ENCODE data around the gene SMYD3. TPM values are rescaled to one million over a fixed set of nuclear protein-coding genes. Genes with fewer than 3 reads are reported as not detected.

Gene SMYD3
- total RNA-seq, 3 donors from 2014 or later (not counting 1 experiment from before 2014, with no cell fraction given): 43.6 to 48.0 (median 46.1) TPM

DNA sequence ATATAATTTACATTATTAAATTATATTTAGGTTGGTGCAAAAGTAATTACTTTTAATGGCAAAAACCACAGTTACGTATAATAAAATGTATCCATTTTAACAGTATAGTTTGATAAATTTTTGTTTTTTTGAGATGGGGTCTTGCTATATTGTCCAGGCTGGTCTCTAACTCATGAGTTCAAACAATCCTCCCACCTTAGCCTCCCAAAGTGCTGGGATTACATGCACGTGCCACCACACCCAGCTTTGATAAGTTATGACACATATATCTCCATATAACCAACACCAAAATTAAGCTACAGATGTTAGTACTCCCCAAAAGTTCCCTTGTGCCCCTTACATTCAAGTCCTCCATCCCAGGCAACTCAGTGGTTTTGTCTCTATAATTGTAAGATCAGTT, 163.1 kb downstream of the SMYD3 start:
- TF ChIP-seq, protein P1, sequence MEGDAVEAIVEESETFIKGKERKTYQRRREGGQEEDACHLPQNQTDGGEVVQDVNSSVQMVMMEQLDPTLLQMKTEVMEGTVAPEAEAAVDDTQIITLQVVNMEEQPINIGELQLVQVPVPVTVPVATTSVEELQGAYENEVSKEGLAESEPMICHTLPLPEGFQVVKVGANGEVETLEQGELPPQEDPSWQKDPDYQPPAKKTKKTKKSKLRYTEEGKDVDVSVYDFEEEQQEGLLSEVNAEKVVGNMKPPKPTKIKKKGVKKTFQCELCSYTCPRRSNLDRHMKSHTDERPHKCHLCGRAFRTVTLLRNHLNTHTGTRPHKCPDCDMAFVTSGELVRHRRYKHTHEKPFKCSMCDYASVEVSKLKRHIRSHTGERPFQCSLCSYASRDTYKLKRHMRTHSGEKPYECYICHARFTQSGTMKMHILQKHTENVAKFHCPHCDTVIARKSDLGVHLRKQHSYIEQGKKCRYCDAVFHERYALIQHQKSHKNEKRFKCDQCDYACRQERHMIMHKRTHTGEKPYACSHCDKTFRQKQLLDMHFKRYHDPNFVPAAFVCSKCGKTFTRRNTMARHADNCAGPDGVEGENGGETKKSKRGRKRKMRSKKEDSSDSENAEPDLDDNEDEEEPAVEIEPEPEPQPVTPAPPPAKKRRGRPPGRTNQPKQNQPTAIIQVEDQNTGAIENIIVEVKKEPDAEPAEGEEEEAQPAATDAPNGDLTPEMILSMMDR (IDR thresholded peaks at IDR 0.05): no peak
- Histone ChIP-seq H3K27ac (ENCODE audit: low read length) (no peak overlapping the region), H3K9me3 (ENCODE audit: control insufficient read depth, insufficient read depth, low read length) (peaks cover 2% of the 10 kb centered on the region), H3K27me3 (ENCODE audit: control insufficient read depth, insufficient read depth, low read length) (no peaks in the 10 kb centered on the region), H3K4me1 (ENCODE audit: control insufficient read depth, insufficient read depth, low read length) (no peaks in the 10 kb centered on the region), H3K36me3 (ENCODE audit: control insufficient read depth, insufficient read depth, low read length) (no peaks in the 10 kb centered on the region), H3K4me3 (ENCODE audit: low read length) (no peak overlapping the region)
- WGBS (ENCODE audit: insufficient coverage): 93% methylated on average over 1 of the region's 2 CpGs
- ATAC-seq (no peak), DNase-seq (no peak)
- H3K4me1 Mint-ChIP-seq: peaks cover 9 to 17% of the 10 kb centered on the region in 2 donors
- intact Hi-C loops (cut with micrococcal nuclease): no loop called here
- no peak overlapping the region for H3K4me3 Mint-ChIP-seq
- H3K27ac Mint-ChIP-seq: no peak overlapping the region
- peaks cover 9% of the 10 kb centered on the region for H3K36me3 Mint-ChIP-seq
- no peaks in the 10 kb centered on the region for H3K27me3 Mint-ChIP-seq (ENCODE audit: low read depth in 2 of 2)
- no peaks in the 10 kb centered on the region for H3K9me3 Mint-ChIP-seq

GRCh38 chr1:246343251-246343650, 163.8 kb downstream of the SMYD3 start:
- H3K9me3 Mint-ChIP-seq: no peaks in the 10 kb centered on the region
- peaks cover 2% of the 10 kb centered on the region for H3K9me3 ChIP-seq (ENCODE audit: control insufficient read depth, insufficient read depth, low read length)
- no CpG with 5 or more reads among the region's 1 CpG for WGBS (ENCODE audit: insufficient coverage)
- H3K4me1 Mint-ChIP-seq: peaks cover 9 to 24% of the 10 kb centered on the region in 2 donors
- no peak overlapping the region for H3K27ac Mint-ChIP-seq
- TF ChIP-seq, protein P1 (IDR thresholded peaks at IDR 0.05): no peak
- H3K27me3 Mint-ChIP-seq (ENCODE audit: low read depth in 2 of 2): no peaks in the 10 kb centered on the region
- H3K27me3 ChIP-seq (ENCODE audit: control insufficient read depth, insufficient read depth, low read length): no peaks in the 10 kb centered on the region
- intact Hi-C loops (cut with micrococcal nuclease): no loop called here
- H3K4me3 Mint-ChIP-seq: no peak overlapping the region
- no peaks in the 10 kb centered on the region for H3K36me3 ChIP-seq (ENCODE audit: control insufficient read depth, insufficient read depth, low read length)
- no peak overlapping the region for H3K4me3 ChIP-seq (ENCODE audit: low read length)
- H3K27ac ChIP-seq (ENCODE audit: low read length): no peak overlapping the region
- H3K4me1 ChIP-seq (ENCODE audit: control insufficient read depth, insufficient read depth, low read length): no peaks in the 10 kb centered on the region
- DNase-seq (no peak), ATAC-seq (no peak)
- H3K36me3 Mint-ChIP-seq: peaks cover 9% of the 10 kb centered on the region

GRCh38 chr1:246338546-246338945, 168.5 kb downstream of the SMYD3 start:
- H3K27ac Mint-ChIP-seq: no peak overlapping the region
- H3K36me3 Mint-ChIP-seq: no peaks in the 10 kb centered on the region
- Histone ChIP-seq H3K9me3 (ENCODE audit: control insufficient read depth, insufficient read depth, low read length) (no peaks in the 10 kb centered on the region), H3K36me3 (ENCODE audit: control insufficient read depth, insufficient read depth, low read length) (peaks cover 2% of the 10 kb centered on the region), H3K4me1 (ENCODE audit: control insufficient read depth, insufficient read depth, low read length) (no peaks in the 10 kb centered on the region), H3K4me3 (ENCODE audit: low read length) (no peak overlapping the region), H3K27me3 (ENCODE audit: control insufficient read depth, insufficient read depth, low read length) (no peaks in the 10 kb centered on the region), H3K27ac (ENCODE audit: low read length) (no peak overlapping the region)
- intact Hi-C loops (cut with micrococcal nuclease): no loop called here
- no peak overlapping the region for H3K4me3 Mint-ChIP-seq
- no peak for DNase-seq
- peaks cover 10 to 22% of the 10 kb centered on the region in 2 donors for H3K4me1 Mint-ChIP-seq
- H3K27me3 Mint-ChIP-seq (ENCODE audit: low read depth in 2 of 2): no peaks in the 10 kb centered on the region
- no peaks in the 10 kb centered on the region for H3K9me3 Mint-ChIP-seq
- WGBS (ENCODE audit: insufficient coverage): 79% methylated on average over 2 of the region's 4 CpGs
- TF ChIP-seq, protein P1 (IDR thresholded peaks at IDR 0.05): no peak
- no peak for ATAC-seq

DNA sequence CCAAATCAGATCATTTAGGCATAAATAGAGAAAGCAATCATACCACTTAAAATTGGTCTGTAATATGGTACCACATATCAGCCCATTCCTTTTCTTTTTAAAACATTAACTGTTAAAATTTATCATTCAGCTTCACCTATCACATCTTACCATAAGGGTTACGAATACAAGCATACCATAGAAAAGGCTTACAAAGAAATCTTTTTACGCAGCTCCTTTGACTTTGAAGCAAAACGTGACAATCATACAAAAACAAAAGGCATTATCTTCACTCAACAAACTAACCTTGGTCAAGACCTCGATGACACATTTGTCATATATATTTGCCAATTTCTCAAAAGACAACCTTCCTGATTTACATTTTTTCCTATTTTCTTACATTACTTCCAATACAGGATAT, 169.0 kb downstream of the SMYD3 start:
- H3K4me3 ChIP-seq (ENCODE audit: low read length): no peak overlapping the region
- WGBS (ENCODE audit: insufficient coverage): 87% methylated on average over 4 of the region's 4 CpGs
- no peaks in the 10 kb centered on the region for H3K9me3 ChIP-seq (ENCODE audit: control insufficient read depth, insufficient read depth, low read length)
- peaks cover 4% of the 10 kb centered on the region for H3K36me3 Mint-ChIP-seq
- H3K27ac Mint-ChIP-seq: no peak overlapping the region
- TF ChIP-seq, protein P1 (IDR thresholded peaks at IDR 0.05): no peak
- H3K4me3 Mint-ChIP-seq: no peak overlapping the region
- H3K27ac ChIP-seq (ENCODE audit: low read length): no peak overlapping the region
- no peaks in the 10 kb centered on the region for H3K4me1 ChIP-seq (ENCODE audit: control insufficient read depth, insufficient read depth, low read length)
- no peaks in the 10 kb centered on the region for H3K27me3 Mint-ChIP-seq (ENCODE audit: low read depth in 2 of 2)
- ATAC-seq (no peak), DNase-seq (no peak)
- no peaks in the 10 kb centered on the region for H3K27me3 ChIP-seq (ENCODE audit: control insufficient read depth, insufficient read depth, low read length)
- H3K36me3 ChIP-seq (ENCODE audit: control insufficient read depth, insufficient read depth, low read length): peaks cover 2% of the 10 kb centered on the region
- intact Hi-C loops (cut with micrococcal nuclease): no loop called here
- peaks cover 6 to 18% of the 10 kb centered on the region in 2 donors for H3K4me1 Mint-ChIP-seq
- H3K9me3 Mint-ChIP-seq: no peaks in the 10 kb centered on the region

All from natural killer cell (primary cell).